K562 (cell line): ENCODE measurements around the gene CERS6. TPM values are rescaled to one million over a fixed set of nuclear protein-coding genes. Genes with fewer than 3 reads are reported as not detected.

ENCODE experiments used
- ATAC-seq: fragments of 200-7000 bp; cut with Tn5 transposase; 3 replicates; pipeline ENCODE4 v1.9.1; 2020; ENCODE audit warnings: moderate library complexity
- BruUV-seq: library from RNA; stranded (reverse); fragments of 400-500 nt; replicated peaks from 2 replicates; lab custom pipeline; 2021; lab: Mats Ljungman, UMichigan
- CTCF ChIA-PET: fragments of 300-600 bp; formaldehyde crosslinking; extraction: SDS; loops from one replicate; lab custom pipeline; 2021; ENCODE audit warnings: low intra/inter-chr PET ratio; lab: Yijun Ruan, JAX
- POLR2A ChIA-PET: fragments of 300-600, 350-650 bp; sonication (Branson Sonifier 250); formaldehyde crosslinking; extraction: SDS; loops from one replicate; lab custom pipeline; 2021; ENCODE audit warnings: antibody characterized with exemption, inconsistent platforms; lab: Yijun Ruan, JAX
- DNase-seq, 4 experiments: peaks; one replicate each; pipeline versions ENCODE4 v3.0.0 to v3.0.0-alpha.2; 2011 to 2018; ENCODE audit warnings: low spot score in 3 of 4, mixed read lengths in 3 of 4; ENCODE audit errors: extremely low read depth in 1 of 4
- FAIRE-seq: peaks from 2 replicates; lab custom pipeline; 2011; peaks lifted over from hg19 to GRCh38; lab: Jason Lieb, UNC
- H2AFZ ChIP-seq: 2 replicates; pipeline ENCODE4 v1.6.0; 2011; ENCODE audit warnings: low read depth, low read length, control low read depth, inconsistent platforms
- H3K27ac ChIP-seq: fragments of 200-600 bp; 3 replicates; pipeline ENCODE4 v1.8.0; 2011; ENCODE audit warnings: low read depth, mild to moderate bottlenecking, control low read depth, inconsistent platforms, low read length, moderate library complexity, mixed read lengths; ENCODE audit errors: extremely low read depth
- H3K27me3 ChIP-seq, 2 experiments: fragments of 300-600 bp in 1 of 2; 2 replicates in 1 of 2; 3 replicates in 1 of 2; pipeline versions ENCODE4 v1.6.0 to v1.8.0; 2011; ENCODE audit warnings: inconsistent platforms in 2 of 2, low read length in 2 of 2, mild to moderate bottlenecking in 1 of 2, mixed read lengths in 1 of 2, moderate library complexity in 1 of 2; ENCODE audit not compliant: control insufficient read depth in 2 of 2, insufficient read depth in 2 of 2
- H3K36me3 ChIP-seq: fragments of 300-600 bp; 3 replicates; pipeline ENCODE4 v1.8.0; 2011; ENCODE audit warnings: mild to moderate bottlenecking, low read length, inconsistent platforms; ENCODE audit not compliant: control insufficient read depth, insufficient read depth
- H3K4me1 ChIP-seq, 2 experiments: fragments of 200-600 bp in 1 of 2; replicated peaks in 1 of 2; 2 replicates in 1 of 2; 3 replicates in 1 of 2; pipeline versions ENCODE4 v1.5.1 to v1.8.0; 2011; ENCODE audit warnings: inconsistent platforms in 2 of 2, low read length in 2 of 2, mild to moderate bottlenecking in 1 of 2, mixed read lengths in 1 of 2, moderate library complexity in 1 of 2; ENCODE audit not compliant: control insufficient read depth in 2 of 2, insufficient read depth in 2 of 2
- H3K4me2 ChIP-seq: 2 replicates; pipeline ENCODE4 v1.6.1; 2011; ENCODE audit warnings: low read length, control low read depth, inconsistent platforms, mixed read lengths; ENCODE audit not compliant: insufficient read depth
- H3K4me3 ChIP-seq: fragments of 200-600 bp; sonication (generic), shearing (Covaris generic); 2 replicates; pipeline ENCODE4 v1.5.1; 2016; ENCODE audit warnings: control low read depth, inconsistent platforms
- H3K79me2 ChIP-seq: fragments of 200-600 bp; 3 replicates; pipeline ENCODE4 v1.8.0; 2011; ENCODE audit warnings: low read length, inconsistent platforms; ENCODE audit not compliant: control insufficient read depth, insufficient read depth
- H3K9ac ChIP-seq, 2 experiments: 2 replicates each; pipeline versions ENCODE4 v1.6.0 to v1.6.1; 2011; ENCODE audit warnings: low read depth in 2 of 2, low read length in 2 of 2, control low read depth in 1 of 2, inconsistent platforms in 1 of 2, mild to moderate bottlenecking in 1 of 2, mixed read lengths in 1 of 2; ENCODE audit not compliant: insufficient read depth in 1 of 2
- H3K9me1 ChIP-seq: one replicate; pipeline ENCODE4 v1.6.0; 2011; ENCODE audit warnings: inconsistent platforms, mild to moderate bottlenecking, low read length, moderate library complexity; ENCODE audit not compliant: control insufficient read depth, insufficient read depth
- H3K9me3 ChIP-seq: replicated peaks from 2 replicates; pipeline ENCODE4 v1.5.1; 2011; ENCODE audit warnings: low read depth, low read length, inconsistent platforms; ENCODE audit not compliant: control insufficient read depth, insufficient read depth
- H4K20me1 ChIP-seq: replicated peaks from 2 replicates; pipeline ENCODE4 v1.6.1; 2011; ENCODE audit warnings: low read length, inconsistent platforms, mixed read lengths; ENCODE audit not compliant: control insufficient read depth, insufficient read depth
- ASH1L ChIP-seq: fragments of 450-650 bp; IDR thresholded peaks from 2 replicates; pipeline ENCODE4 v1.6.1; 2018; ENCODE audit warnings: borderline replicate concordance, mild to moderate bottlenecking, low read depth; ENCODE audit not compliant: partially characterized antibody
- BCL6 ChIP-seq: fragments of 250-450 bp; sonication (Bioruptor Pico); IDR thresholded peaks from 2 replicates; pipeline ENCODE4 v1.4.0; 2020
- EGR1 ChIP-seq: fragments of 450-650 bp; conservative IDR thresholded peaks from 2 replicates; pipeline ENCODE4 v1.6.1; 2017; ENCODE audit warnings: mild to moderate bottlenecking
- HMGN3 ChIP-seq: IDR thresholded peaks from 2 replicates; pipeline ENCODE4 v1.6.1; 2011; ENCODE audit warnings: borderline replicate concordance, low read depth, mild to moderate bottlenecking, mixed read lengths, low read length; ENCODE audit not compliant: insufficient read length; ENCODE audit errors: extremely low read depth
- MGA ChIP-seq: fragments of 450-650 bp; IDR thresholded peaks from 2 replicates; pipeline ENCODE4 v1.6.1; 2016; ENCODE audit warnings: mild to moderate bottlenecking, moderate library complexity
- MIER1 ChIP-seq: fragments of 450-650 bp; IDR thresholded peaks from 2 replicates; pipeline ENCODE4 v1.6.1; 2016; ENCODE audit warnings: antibody characterized with exemption, mild to moderate bottlenecking, low read depth
- MTF1 ChIP-seq: fragments of 250-450 bp; sonication (Bioruptor Pico); IDR thresholded peaks from 2 replicates; pipeline ENCODE4 v1.9.0; 2021; ENCODE audit warnings: moderate library complexity, mild to moderate bottlenecking, inconsistent platforms, borderline replicate concordance
- SIX5 ChIP-seq, 2 experiments: IDR thresholded peaks; 2 replicates each; pipeline ENCODE4 v1.6.1; 2011; ENCODE audit warnings: low read length in 2 of 2, borderline replicate concordance in 1 of 2, low read depth in 1 of 2, mild to moderate bottlenecking in 1 of 2, moderate library complexity in 1 of 2; ENCODE audit not compliant: insufficient read depth in 1 of 2
- SMAD2 ChIP-seq: fragments of 150-350 bp; IDR thresholded peaks from 2 replicates; pipeline ENCODE4 v1.6.1; 2014; ENCODE audit warnings: low read depth, mild to moderate bottlenecking, low read length
- ZNF316 ChIP-seq: fragments of 450-650 bp; IDR thresholded peaks from 2 replicates; pipeline ENCODE4 v1.6.1; 2016
- ZNF79 ChIP-seq: fragments of 250-450 bp; sonication (Bioruptor Pico); IDR thresholded peaks from 2 replicates; pipeline ENCODE4 v1.4.0; 2020; ENCODE audit warnings: low read depth, mild to moderate bottlenecking, moderate library complexity
- WGBS: fragments of 100-300 bp; shearing (Covaris generic); methylation state at CpG from one replicate; pipeline ENCODE4 v1.1.6; 2016; ENCODE audit warnings: low coverage, mixed read lengths; ENCODE audit not compliant: insufficient coverage; ENCODE audit errors: missing lambda C conversion rate; 5-methylcytosine and 5-hydroxymethylcytosine counted together
- in situ Hi-C: fragments of 300-500 bp; cut with MboI; formaldehyde crosslinking; loops from 4 replicates; pipeline ENCODE4 v1.15.0; 2018; ENCODE audit warnings: inconsistent platforms, mixed read lengths
- intact Hi-C: fragments of 100-400 bp; cut with micrococcal nuclease; formaldehyde crosslinking; loops from 2 replicates; pipeline ENCODE4 v1.14.2; 2022
- polyA plus RNA-seq, 8 experiments: library from polyadenylated mRNA; depleted of rRNA in 4 of 8; stranded (reverse) in 5 of 8; unstranded in 3 of 8; fragments of >200 nt; fragmentation: Nextera tagmentation in 2 of 8; fragmentation: Illumina TruSeq in 1 of 8; extraction: Ambion mirVana in 2 of 8; extraction: Trizol in 1 of 8; gene quantifications; 2 replicates each; pipeline versions ENCODE4 v1.2.1 to v1.2.3, GENCODE V29; 2011 to 2014; ENCODE audit warnings: inconsistent platforms in 1 of 8, missing spikeins in 1 of 8
- total RNA-seq, 7 experiments: library from RNA; depleted of rRNA in 6 of 7; stranded (reverse); fragments of >200 nt in 6 of 7; fragmentation: Illumina TruSeq in 2 of 7; extraction: Trizol in 2 of 7; gene quantifications; 2 replicates each; pipeline versions ENCODE4 v1.2.1 to v1.2.3, GENCODE V29; 2011 to 2021; ENCODE audit warnings: low replicate concordance in 1 of 7

Gene CERS6
- total and polyA plus RNA-seq, 9 of the 15 experiments (the other 6 are each of a cell fraction or from before 2014, with no cell fraction given), result 1.6 to 13.6 (median 11.4) TPM

- TF ChIP-seq EGR1 (no peak), SIX5 (IDR thresholded peaks at IDR 0.05; ENCODE audit: borderline replicate concordance in 1 of 2, insufficient read depth in 1 of 2, low read depth in 1 of 2, low read length in 2 of 2) (no peak), ZNF79 (CRISPR knock-in tag) (no peak), HMGN3 (no peak), MTF1 (CRISPR knock-in tag) (no peak), BCL6 (no peak), ASH1L (no peak), SMAD2 (no peak)
Observed at GRCh38 chr2:168504323-168504722, 48.3 kb downstream of the CERS6 start (continued).

GRCh38 chr2:168510125-168510756 lies 54.2 kb downstream of the CERS6 start:
- Histone ChIP-seq H3K27me3 (no peaks in the 10 kb centered on the region), H3K9me1 (no peaks in the 10 kb centered on the region), H3K9ac (no peak overlapping the region), H3K79me2 (no peaks in the 10 kb centered on the region), H3K36me3 (no peaks in the 10 kb centered on the region), H3K9me3 (no peaks in the 10 kb centered on the region), H3K4me1 (no peaks in the 10 kb centered on the region), H2AFZ (no peak overlapping the region), H3K4me2 (no peak overlapping the region), H4K20me1 (no peaks in the 10 kb centered on the region), H3K4me3 (no peak overlapping the region), H3K27ac (no peak overlapping the region)
- 47% methylated on average over 6 of the region's 6 CpGs for WGBS
- intact Hi-C loops, result no loop called here
- ChIA-PET POLR2A (interaction anchor here (1.3 kb wide), 1 partner anchor 20 kb away, joined by 4 read pairs; no protein-coding TSS in a partner anchor), CTCF (no interaction called here)
- DNase-seq, result no peak
- BruUV-seq, result no TSS peak
- no peak for FAIRE-seq
- in situ Hi-C loops, result no loop called here
- no peak for ATAC-seq
- TF ChIP-seq MGA (no peak), ZNF316 (peak; percentile 61), MIER1 (no peak)
